Trophoblast cell (in vitro differentiated cells and primary cell): ENCODE data around the gene SMYD3.
A peak's percentile ranks its signal among the peaks of the same experiment; 100 is the strongest.

Source experiments
- DNase-seq, 2 donors: peaks; one replicate each; pipeline ENCODE4 v3.0.0-alpha.2; 2016
- H2AFZ ChIP-seq: 2 replicates; pipeline ENCODE4 v1.6.1; 2013; ENCODE audit warnings: low read length, moderate library complexity, mild to moderate bottlenecking; ENCODE audit not compliant: insufficient read depth, poor library complexity
- H2AK5ac ChIP-seq: 2 replicates; pipeline ENCODE4 v1.6.1; 2013; ENCODE audit warnings: mild to moderate bottlenecking, low read length
- H2BK120ac ChIP-seq: 2 replicates; pipeline ENCODE4 v1.6.1; 2013; ENCODE audit warnings: low read length, mild to moderate bottlenecking, moderate library complexity; ENCODE audit not compliant: insufficient read depth, poor library complexity
- H2BK12ac ChIP-seq: 2 replicates; pipeline ENCODE4 v1.6.1; 2013; ENCODE audit warnings: mild to moderate bottlenecking, low read length, moderate library complexity
- H2BK5ac ChIP-seq: 2 replicates; pipeline ENCODE4 v1.6.1; 2013; ENCODE audit warnings: low read length, low read depth, moderate library complexity, mild to moderate bottlenecking; ENCODE audit not compliant: poor library complexity
- H3K14ac ChIP-seq: 2 replicates; pipeline ENCODE4 v1.6.1; 2013; ENCODE audit warnings: mild to moderate bottlenecking, low read length
- H3K18ac ChIP-seq: 2 replicates; pipeline ENCODE4 v1.6.1; 2013; ENCODE audit warnings: mild to moderate bottlenecking, low read length
- H3K23ac ChIP-seq: 2 replicates; pipeline ENCODE4 v1.6.1; 2013; ENCODE audit warnings: low read length
- H3K27ac ChIP-seq: 2 replicates; pipeline ENCODE4 v1.5.1; 2013; ENCODE audit warnings: low read depth, mild to moderate bottlenecking, inconsistent platforms, low read length, moderate library complexity
- H3K27me3 ChIP-seq: 2 replicates; pipeline ENCODE4 v1.6.1; 2013; ENCODE audit warnings: inconsistent platforms, mild to moderate bottlenecking, low read length, moderate library complexity; ENCODE audit not compliant: insufficient read depth
- H3K36me3 ChIP-seq, 2 experiments: 1 replicate in 1 of 2; 2 replicates in 1 of 2; pipeline ENCODE4 v1.6.1; 2013; ENCODE audit warnings: low read length in 2 of 2, mild to moderate bottlenecking in 2 of 2, moderate library complexity in 1 of 2; ENCODE audit not compliant: insufficient read depth in 2 of 2, control insufficient read depth in 1 of 2
- H3K4ac ChIP-seq: 2 replicates; pipeline ENCODE4 v1.6.1; 2013; ENCODE audit warnings: low read depth, mild to moderate bottlenecking, low read length, moderate library complexity
- H3K4me1 ChIP-seq, 2 experiments: 1 replicate in 1 of 2; 2 replicates in 1 of 2; pipeline ENCODE4 v1.6.1; 2013; ENCODE audit warnings: low read length in 2 of 2, mild to moderate bottlenecking in 2 of 2, moderate library complexity in 1 of 2; ENCODE audit not compliant: insufficient read depth in 2 of 2, control insufficient read depth in 1 of 2
- H3K4me2 ChIP-seq: 2 replicates; pipeline ENCODE4 v1.6.1; 2013; ENCODE audit warnings: inconsistent platforms, mild to moderate bottlenecking, low read length, moderate library complexity
- H3K4me3 ChIP-seq: 2 replicates; pipeline ENCODE4 v1.5.1; 2013; ENCODE audit warnings: mild to moderate bottlenecking, low read depth, low read length, inconsistent platforms
- H3K79me1 ChIP-seq: one replicate; pipeline ENCODE4 v1.6.1; 2013; ENCODE audit warnings: low read length
- H3K79me2 ChIP-seq: 2 replicates; pipeline ENCODE4 v1.6.1; 2013; ENCODE audit warnings: low read length, mild to moderate bottlenecking; ENCODE audit not compliant: control insufficient read depth, insufficient read depth, poor library complexity
- H3K9ac ChIP-seq: 2 replicates; pipeline ENCODE4 v1.6.1; 2013; ENCODE audit warnings: mild to moderate bottlenecking, low read length
- H3K9me3 ChIP-seq: 2 replicates; pipeline ENCODE4 v1.6.1; 2013; ENCODE audit warnings: low read depth, mild to moderate bottlenecking, control low read depth, inconsistent platforms, low read length; ENCODE audit not compliant: insufficient read depth
- H4K12ac ChIP-seq: 2 replicates; pipeline ENCODE4 v1.6.1; 2013; ENCODE audit warnings: low read depth, mild to moderate bottlenecking, low read length, moderate library complexity
- H4K8ac ChIP-seq: 2 replicates; pipeline ENCODE4 v1.6.1; 2013; ENCODE audit warnings: low read depth, mild to moderate bottlenecking, low read length, moderate library complexity
- H4K91ac ChIP-seq: one replicate; pipeline ENCODE4 v1.6.1; 2013; ENCODE audit warnings: low read depth, mild to moderate bottlenecking, low read length, moderate library complexity
- WGBS: extraction: QIAGEN DNeasy Blood & Tissue Kit; methylation state at CpG from one replicate; pipeline ENCODE4 v1.1.7; 2013; ENCODE audit warnings: missing lambda C conversion rate; ENCODE audit not compliant: insufficient read length, insufficient coverage; ENCODE audit errors: extremely low coverage; 5-methylcytosine and 5-hydroxymethylcytosine counted together

SMYD3 gene

GRCh38 chr1:245938046-245938435 lies 569.0 kb downstream of the SMYD3 start:
- Histone ChIP-seq H3K27me3 (no peaks in the 10 kb centered on the region), H3K36me3 (no peaks in the 10 kb centered on the region), H3K27ac (no peak overlapping the region), H3K4me2 (no peak overlapping the region), H2BK12ac (no peak overlapping the region), H3K9ac (no peak overlapping the region), H4K91ac (no peak overlapping the region), H3K4me1 (peaks cover 5 to 9% of the 10 kb centered on the region in 2 experiments), H2BK120ac (no peak overlapping the region), H4K8ac (no peak overlapping the region), H3K4me3 (no peak overlapping the region), H2BK5ac (no peak overlapping the region), H3K18ac (no peak overlapping the region), H3K23ac (no peak overlapping the region), H3K9me3 (no peaks in the 10 kb centered on the region), H3K79me1 (peaks cover 3% of the 10 kb centered on the region), H4K12ac (no peak overlapping the region), H2AK5ac (no peak overlapping the region), H3K4ac (no peak overlapping the region), H3K79me2 (no peaks in the 10 kb centered on the region), H2AFZ (no peak overlapping the region), H3K14ac (no peak overlapping the region)
- no CpG with 5 or more reads among the region's 8 CpGs for WGBS
- peak; percentile 80 to 90 for DNase-seq

DNA sequence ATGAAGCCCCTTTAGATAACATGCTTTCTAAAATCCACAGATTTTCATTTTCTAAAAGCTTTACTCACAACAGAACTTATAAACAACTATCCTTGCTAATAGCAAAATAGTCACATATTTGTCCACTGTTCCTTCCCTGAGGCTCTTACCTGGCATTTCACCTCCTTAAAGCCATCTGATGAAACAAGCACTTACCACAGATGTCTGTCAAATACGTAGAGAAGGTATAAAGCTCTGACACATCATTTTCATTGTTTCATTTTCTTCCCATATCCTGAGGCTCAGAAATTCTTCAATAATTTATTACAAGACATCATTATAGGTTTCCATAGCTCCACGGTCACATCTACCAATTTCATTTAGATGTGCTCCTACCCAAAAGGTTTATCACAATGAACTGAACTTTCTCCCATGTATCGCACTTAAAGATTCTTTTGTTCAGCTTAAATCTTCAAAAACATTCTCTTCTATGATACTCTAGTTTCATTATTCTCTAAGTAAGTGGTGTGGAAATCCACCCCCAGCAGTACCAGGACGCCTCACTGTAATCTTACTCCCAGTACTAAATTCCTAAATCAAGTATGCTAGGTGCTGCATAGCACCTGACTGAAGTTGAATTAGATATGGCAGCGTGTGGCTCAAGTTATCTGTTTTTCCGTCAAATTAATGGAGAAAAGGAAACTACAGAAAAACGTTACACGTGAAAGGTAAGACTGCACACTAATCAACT lies 569.6 kb downstream of the SMYD3 start:
- H3K9ac ChIP-seq = no peak overlapping the region
- peaks cover 5 to 9% of the 10 kb centered on the region in 2 experiments for H3K4me1 ChIP-seq
- H3K27ac ChIP-seq = no peak overlapping the region
- no peak overlapping the region for H4K91ac ChIP-seq
- H4K12ac ChIP-seq = no peak overlapping the region
- H3K9me3 ChIP-seq = no peaks in the 10 kb centered on the region
- no peaks in the 10 kb centered on the region for H3K79me2 ChIP-seq
- no peak overlapping the region for H2BK5ac ChIP-seq
- H2AFZ ChIP-seq = no peak overlapping the region
- no peaks in the 10 kb centered on the region for H3K36me3 ChIP-seq
- H2BK12ac ChIP-seq = no peak overlapping the region
- no peak overlapping the region for H3K18ac ChIP-seq
- no peak overlapping the region for H4K8ac ChIP-seq
- H3K79me1 ChIP-seq = peaks cover 3% of the 10 kb centered on the region
- H2AK5ac ChIP-seq = no peak overlapping the region
- no peak overlapping the region for H2BK120ac ChIP-seq
- H3K4me3 ChIP-seq = no peak overlapping the region
- no peak overlapping the region for H3K4ac ChIP-seq
- DNase-seq = peak; percentile 69 to 89
- H3K23ac ChIP-seq = no peak overlapping the region
- no CpG with 5 or more reads among the region's 8 CpGs for WGBS
- H3K4me2 ChIP-seq = no peak overlapping the region
- no peak overlapping the region for H3K14ac ChIP-seq
- H3K27me3 ChIP-seq = no peaks in the 10 kb centered on the region

DNA sequence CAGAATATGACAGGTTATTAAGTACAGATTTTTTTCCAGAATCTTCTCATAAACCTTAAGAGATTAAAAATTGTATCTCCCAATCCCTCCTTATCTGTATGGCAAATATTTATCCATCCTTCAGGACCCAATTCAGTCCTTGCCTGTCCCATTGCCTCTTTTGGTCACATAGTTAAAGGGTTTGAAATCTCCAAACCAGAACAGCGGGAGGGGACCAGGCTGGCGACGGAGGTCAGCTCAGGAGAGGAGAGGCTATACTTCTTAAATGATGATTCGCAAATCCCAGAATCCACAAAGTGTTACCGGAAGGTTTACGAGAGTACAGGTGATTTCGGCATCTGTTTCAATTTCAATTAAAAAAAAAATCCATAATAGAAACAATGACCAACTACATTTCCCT lies 572.7 kb downstream of the SMYD3 start:
- H4K8ac ChIP-seq = peak overlapping the region; percentile 62
- no peak overlapping the region for H2BK120ac ChIP-seq
- no CpG with 5 or more reads among the region's 7 CpGs for WGBS
- H3K27me3 ChIP-seq = no peaks in the 10 kb centered on the region
- peaks cover 3% of the 10 kb centered on the region for H3K79me1 ChIP-seq
- H4K12ac ChIP-seq = no peak overlapping the region
- no peak for DNase-seq
- H2BK12ac ChIP-seq = no peak overlapping the region
- no peak overlapping the region for H3K9ac ChIP-seq
- H3K79me2 ChIP-seq = no peaks in the 10 kb centered on the region
- H3K4me2 ChIP-seq = no peak overlapping the region
- peak overlapping the region; percentile 52 for H4K91ac ChIP-seq
- H3K9me3 ChIP-seq = no peaks in the 10 kb centered on the region
- peak overlapping the region; percentile 69 for H2AK5ac ChIP-seq
- no peaks in the 10 kb centered on the region for H3K36me3 ChIP-seq
- H3K18ac ChIP-seq = peak overlapping the region; percentile 66
- peak overlapping the region; percentile 44 for H2BK5ac ChIP-seq
- H3K23ac ChIP-seq = no peak overlapping the region
- peaks cover 0 to 1% of the 10 kb centered on the region in 2 experiments for H3K4me1 ChIP-seq
- H3K4ac ChIP-seq = no peak overlapping the region
- H3K4me3 ChIP-seq = no peak overlapping the region
- no peak overlapping the region for H3K27ac ChIP-seq
- H3K14ac ChIP-seq = no peak overlapping the region
- no peak overlapping the region for H2AFZ ChIP-seq

DNA sequence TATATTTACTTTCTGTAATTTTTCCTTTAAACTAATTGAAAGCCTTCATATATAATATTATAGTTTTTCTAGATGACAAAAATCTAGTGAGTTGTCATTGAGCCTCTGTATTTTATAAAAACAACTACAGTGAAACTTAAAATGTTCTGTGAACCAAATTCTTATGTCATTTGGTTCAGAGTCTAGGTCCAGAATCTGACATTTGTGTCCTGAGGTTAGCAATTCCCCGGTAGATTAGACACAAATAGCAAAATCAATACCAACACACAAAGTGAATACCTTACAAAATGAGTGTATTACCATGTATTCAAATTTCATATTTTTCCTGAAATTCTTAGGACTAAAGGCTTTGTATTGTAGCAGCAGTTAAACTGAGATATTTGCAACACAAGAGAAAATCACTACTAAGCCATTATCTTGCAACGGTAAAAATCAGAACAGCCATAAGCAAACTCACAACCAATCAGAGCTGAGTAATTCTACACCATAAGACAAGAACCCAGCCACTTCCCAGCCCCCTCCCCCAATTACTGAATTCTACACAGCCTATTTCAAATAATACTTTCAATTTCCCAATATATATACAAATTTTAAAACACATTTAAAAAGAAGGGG lies 573.5 kb downstream of the SMYD3 start:
- WGBS = no CpG with 5 or more reads among the region's 2 CpGs
- H3K4me3 ChIP-seq = no peak overlapping the region
- no peaks in the 10 kb centered on the region for H3K27me3 ChIP-seq
- H3K9ac ChIP-seq = no peak overlapping the region
- H2AK5ac ChIP-seq = no peak overlapping the region
- H3K4me1 ChIP-seq = peaks cover 0 to 1% of the 10 kb centered on the region in 2 experiments
- no peak overlapping the region for H4K8ac ChIP-seq
- no peaks in the 10 kb centered on the region for H3K79me2 ChIP-seq
- no peaks in the 10 kb centered on the region for H3K36me3 ChIP-seq
- H4K12ac ChIP-seq = no peak overlapping the region
- no peak overlapping the region for H4K91ac ChIP-seq
- no peak overlapping the region for H2BK5ac ChIP-seq
- DNase-seq = no peak
- H3K14ac ChIP-seq = no peak overlapping the region
- H3K27ac ChIP-seq = no peak overlapping the region
- H3K79me1 ChIP-seq = no peaks in the 10 kb centered on the region
- no peak overlapping the region for H3K23ac ChIP-seq
- H2BK120ac ChIP-seq = no peak overlapping the region
- no peak overlapping the region for H2AFZ ChIP-seq
- no peak overlapping the region for H3K4me2 ChIP-seq
- no peak overlapping the region for H3K18ac ChIP-seq
- H3K4ac ChIP-seq = no peak overlapping the region
- H2BK12ac ChIP-seq = no peak overlapping the region
- H3K9me3 ChIP-seq = no peaks in the 10 kb centered on the region
